HG03066 (cell line): ENCODE results near the gene RNF4.
A peak's percentile ranks its signal among the peaks of the same experiment; 100 is the strongest.
"Not testable (repeated sequence)": the region's sequence is repeated elsewhere in the genome, so short reads cannot be mapped to it uniquely, and the experiment has no call there.

Experiments
- ATAC-seq: cut with Tn5 transposase; IDR thresholded peaks from one replicate; pipeline ENCODE4 v1.9.1; 2021; ENCODE audit warnings: low read depth; ENCODE audit not compliant: unreplicated experiment

Gene RNF4

DNA sequence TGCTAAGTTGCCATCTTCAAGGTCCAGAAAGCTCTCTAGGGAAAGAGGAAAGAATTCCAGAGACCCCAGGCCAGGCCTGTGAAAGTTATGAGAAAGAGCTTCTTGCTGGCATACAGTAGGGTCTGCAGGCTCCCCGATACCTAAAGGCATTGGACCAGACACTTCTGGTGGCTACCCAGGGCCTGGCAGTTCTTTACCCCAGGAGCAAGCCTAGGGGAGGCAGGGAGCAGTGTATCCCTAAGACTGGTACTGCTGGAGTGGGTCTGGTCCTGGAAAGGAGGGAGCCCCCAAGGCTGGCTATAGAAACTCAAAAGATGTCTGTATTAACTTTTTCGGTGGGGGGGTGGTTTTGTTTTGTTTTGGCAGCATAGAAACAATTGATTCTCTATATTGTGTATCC lies 47.7 kb downstream of the RNF4 start:
- ATAC-seq, result no peak

- no peak for ATAC-seq
Measured at GRCh38 chr4:2526559-2526958, 57.7 kb downstream of the RNF4 start.

DNA sequence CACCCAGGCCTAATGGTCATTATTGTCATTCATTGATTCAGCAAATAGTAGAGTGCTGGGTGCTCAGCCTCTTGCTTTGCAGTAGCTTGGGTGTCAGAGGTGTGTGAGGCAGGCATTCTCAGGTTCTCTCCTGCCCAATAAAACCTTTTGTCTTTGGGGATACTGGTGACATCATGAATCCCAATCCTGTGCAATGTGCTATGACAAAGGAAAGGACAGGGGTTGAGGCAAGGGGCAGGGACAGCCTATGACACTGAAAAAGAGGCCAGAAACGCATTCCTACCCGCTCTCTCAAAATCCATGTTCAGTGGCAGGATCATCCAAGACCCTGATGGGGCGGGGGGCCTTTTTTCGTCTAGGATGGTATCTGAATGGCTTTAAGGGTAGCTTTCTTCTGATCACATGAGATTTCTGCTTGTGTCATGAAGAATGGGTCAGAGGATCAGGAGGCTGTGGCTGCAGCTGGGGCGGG lies 66.0 kb downstream of the RNF4 start:
- no peak for ATAC-seq

DNA sequence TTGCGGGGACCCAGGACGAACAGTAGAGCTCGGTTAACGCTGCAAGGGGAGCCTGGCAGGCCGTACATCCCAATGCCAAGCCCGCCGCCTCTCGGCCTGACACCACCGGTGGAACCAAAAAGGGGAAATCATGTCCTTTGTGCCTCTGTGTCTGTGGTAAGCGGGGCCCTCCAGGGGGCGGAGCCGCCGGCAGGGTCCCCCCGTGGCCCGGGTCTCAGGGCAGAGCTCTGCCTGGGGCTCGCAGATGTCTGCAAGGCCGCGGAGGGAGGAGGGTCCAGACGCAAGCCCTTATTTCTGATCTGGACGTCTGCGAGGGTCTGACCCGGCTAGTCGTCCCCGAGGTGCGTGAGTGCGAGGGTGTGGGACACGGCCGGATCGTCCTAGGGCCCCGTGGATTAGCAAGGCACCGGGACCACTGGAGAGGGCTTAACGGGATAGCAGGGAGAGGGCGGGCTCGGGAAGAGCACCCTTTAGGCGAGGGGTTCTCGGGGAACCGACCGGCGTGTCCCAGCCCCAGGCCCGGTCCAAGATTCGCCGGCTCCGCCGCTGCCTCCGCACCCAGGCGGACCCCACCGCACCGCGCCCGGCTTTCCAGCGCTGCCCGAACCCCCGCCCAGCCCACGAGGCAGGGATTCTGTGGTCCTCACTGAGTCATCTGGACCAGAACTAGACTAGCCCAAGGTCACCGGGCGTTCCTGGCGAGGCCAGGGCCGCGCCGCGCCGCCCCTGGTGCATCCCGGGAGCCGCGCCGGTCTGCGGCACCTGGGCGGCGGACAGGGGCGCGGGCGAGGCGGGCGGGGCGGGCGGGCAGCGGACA lies 66.7 kb downstream of the RNF4 start:
- peak; percentile 14 for ATAC-seq

DNA sequence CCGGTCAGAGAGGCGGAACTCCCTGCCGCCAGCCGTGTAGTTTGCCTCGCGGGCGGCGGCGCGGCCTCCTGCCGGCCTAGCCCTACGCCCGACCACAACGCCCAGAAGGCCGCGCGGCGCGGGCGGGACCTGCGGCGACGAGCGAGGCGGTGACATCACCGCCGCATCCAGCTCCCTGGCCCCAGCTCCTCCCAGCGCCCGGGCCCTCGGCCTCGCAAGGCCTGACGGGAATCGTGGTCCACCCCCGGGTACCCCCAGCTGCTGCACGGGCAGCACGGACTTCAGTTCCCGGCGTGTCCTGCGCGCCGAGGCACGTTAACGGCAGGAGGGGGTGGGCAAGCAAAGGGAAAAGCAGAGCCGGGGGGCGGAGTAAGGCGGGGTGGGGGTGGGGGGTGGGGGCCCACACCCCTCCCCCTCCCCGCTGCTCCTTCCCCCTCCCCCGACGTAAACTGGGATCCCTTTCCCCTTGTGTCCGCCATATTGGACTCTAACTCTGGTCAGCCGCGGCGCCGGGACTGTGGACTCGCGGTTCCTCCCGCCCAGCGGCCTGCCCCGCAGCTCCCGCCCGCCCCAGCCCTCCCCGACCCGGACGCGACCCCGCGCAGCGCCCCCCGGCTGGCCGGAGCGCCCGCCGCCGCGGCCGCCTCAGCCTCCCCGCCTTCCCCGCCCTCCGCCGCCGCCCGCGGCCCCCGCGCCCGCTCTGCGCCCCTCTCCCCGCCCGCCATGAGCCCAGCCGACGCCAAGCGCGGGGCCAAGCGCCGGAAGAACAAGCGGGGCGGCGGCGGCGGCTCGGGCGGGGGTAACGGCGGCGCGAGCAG lies 67.5 kb downstream of the RNF4 start, which contains the start of gene FAM193A:
FAM193A (plus strand) TSS at position 455 of the 818 bp plus-strand sequence; CDS start at position 724, 269 bp downstream.
- peak; percentile 79 for ATAC-seq

DNA sequence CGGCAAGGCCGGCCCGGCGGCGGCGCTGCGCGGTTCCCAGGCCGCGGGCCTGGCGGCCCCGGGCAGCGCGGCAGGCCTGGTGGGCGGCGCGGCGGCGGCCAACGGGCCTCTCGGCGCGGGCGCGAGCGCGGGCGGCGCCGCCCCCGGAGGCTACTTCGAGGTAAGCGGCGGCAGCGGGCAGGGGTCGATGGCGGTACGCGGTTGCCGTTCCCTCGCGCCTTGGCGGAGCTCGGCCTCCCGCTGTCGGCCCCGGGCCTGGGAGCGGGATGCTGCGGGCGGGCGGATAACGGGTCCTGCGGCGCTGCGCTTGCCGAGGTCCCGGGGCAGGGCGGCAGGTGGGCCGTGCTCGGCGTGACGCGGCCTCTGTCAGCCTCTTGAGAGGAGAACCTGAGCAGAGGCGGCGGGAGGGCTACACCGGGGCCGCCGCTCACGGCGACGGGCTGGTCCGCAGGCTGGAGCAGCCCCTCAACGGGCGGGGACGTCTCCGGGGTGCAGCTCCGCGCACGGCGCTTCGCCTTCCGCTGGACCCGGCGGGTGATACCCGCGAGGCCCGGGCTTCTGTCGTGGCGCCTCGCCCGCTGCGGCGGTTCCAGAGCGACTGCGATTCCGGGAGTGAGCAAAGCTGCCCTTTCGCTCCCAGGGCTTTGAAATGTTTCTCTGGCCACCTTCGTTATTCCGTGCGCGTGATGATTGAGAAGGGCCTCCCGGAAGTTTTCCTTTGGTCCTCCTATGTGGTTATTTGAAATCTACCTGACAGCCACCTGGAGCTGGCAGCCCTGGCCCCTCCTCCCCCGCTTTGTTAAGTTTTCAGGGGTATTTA lies 68.3 kb downstream of the RNF4 start:
- ATAC-seq, result peak; percentile 15

DNA sequence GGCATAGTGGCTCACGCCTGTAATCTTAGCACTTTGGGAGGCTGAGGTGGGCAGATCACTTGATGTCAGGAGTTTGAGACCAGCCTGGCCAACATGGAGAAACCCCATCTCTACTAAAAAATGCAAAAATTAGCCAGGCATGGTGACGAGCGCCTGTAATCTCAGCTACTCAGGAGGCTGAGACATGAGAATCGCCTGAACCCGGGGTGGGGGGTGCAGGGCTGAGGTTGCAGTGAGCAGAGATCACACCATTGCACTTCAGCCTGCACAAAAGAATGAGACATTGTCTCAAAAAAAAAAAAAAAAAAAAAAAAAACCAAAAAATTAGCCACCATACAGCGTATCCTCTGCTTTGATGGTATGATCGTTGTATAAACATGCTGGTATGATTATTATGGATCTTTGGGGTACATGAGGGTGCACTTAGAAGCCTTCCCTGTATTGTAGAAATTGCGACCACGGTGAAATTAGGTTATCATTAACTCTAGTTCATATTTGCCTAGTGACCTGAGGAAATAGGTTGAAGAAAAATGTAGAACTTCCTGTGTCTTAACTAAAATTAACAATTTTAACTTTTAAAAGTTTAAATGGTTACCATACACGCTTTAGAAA lies 74.8 kb downstream of the RNF4 start:
- not testable (repeated sequence) for ATAC-seq

- no peak for ATAC-seq
Measured at GRCh38 chr4:2545321-2546013, 76.6 kb downstream of the RNF4 start.

DNA sequence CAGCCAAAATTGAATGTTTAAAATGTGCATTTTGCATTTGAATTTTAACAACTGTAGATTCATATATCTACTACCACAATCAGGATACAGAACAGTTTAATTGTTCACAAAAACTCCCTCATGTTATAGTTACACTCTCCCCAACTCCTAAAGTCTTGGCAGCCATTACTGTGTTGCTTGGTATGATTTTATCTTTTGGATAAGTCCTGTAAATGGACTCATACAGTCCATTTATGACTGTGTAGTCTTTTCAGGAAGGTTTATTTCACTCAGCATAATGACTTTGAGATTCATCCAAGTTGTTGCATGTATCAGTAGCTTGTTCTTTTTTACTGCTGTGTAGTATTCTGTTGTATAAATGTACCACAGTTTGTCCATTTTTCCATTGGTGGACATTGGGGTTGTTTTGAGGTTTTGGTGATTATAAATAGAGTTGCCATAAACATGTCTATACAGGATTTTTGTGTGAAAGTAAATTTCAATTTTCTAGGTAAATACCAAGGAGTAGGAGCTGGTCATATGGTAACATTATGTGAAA lies 77.4 kb downstream of the RNF4 start:
- no peak for ATAC-seq

DNA sequence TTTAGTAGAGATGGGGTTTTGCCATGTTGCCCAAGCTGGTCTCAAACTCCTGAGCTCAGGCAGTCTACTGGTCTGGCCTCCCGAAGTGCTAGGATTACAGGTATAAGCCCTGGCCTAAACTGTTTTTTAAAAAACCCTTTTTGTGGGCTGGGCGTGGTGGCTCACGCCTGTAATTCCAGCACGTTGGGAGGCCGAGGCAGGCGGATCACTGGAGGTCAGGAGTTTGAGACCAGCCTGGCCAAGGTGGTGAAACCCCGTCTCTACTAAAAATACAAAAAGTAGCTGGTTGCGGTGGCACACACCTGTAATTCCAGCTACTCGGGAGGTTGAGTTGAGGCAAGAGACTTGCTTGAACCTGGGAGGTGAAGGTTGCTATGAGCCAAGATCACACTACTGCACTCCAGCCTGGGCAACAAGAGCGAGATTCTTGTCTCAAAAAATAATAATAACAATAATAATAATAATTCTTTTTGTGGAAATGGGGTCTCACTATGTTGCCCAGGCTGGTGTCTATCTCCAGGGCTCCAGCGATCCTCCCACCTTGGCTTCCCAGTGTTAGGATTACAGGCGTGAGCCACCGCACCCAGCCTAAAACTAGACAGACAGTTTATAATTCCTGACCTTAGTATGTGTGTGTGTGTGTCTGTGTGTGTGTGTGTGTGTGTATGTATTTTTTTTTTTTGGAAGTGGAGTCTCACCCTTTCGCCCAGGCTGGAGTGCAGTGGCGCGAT lies 78.2 kb downstream of the RNF4 start:
- ATAC-seq, result not testable (repeated sequence)

GRCh38 chr4:2551118-2551517 lies 82.2 kb downstream of the RNF4 start:
- ATAC-seq, result no peak

DNA sequence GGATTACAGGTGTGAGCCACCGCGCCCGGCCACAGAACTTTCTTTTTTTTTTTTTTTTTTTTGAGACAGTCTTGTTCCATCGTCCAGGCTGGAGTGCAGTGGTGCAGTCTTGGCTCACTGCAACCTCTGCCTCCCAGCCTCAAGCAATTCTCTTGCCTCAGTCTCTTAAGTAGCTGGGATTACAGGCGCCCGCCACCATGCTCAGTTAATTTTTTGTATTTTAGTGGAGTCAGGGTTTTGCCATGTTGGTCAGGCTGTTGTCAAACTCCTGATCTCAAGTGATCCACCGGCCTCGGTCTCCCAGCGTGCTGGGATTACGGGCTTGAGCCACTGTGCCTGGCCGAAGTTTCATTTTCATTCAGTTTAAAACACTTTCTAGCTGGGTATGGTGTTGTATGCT lies 83.9 kb downstream of the RNF4 start:
- no peak for ATAC-seq

DNA sequence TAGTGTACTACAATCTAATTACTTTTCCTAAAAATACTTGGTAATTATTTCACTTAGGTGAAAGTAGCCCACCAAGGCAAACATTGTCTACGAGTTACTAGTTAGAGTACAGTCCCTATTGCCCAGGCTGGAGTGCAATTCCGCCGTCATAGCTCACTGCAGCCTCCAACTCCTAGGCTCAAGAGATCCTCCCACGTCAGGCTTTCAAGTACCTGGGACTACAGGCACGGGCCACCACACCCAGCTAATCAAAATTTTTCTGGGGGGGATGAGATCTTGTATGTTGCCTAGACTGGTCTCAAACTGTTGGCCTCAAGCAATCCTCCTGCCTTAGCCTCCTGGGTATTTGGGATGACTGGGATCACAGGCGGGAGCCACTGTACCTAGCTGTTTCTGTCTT lies 89.4 kb downstream of the RNF4 start:
- no peak for ATAC-seq

- no peak for ATAC-seq
Measured at GRCh38 chr4:2560167-2560566, 91.3 kb downstream of the RNF4 start.
